A549 (cell line): ENCODE results near the gene ESYT2.

Source experiments
- FOSL2 ChIP-seq, 2 experiments: fragments of 450-650 bp in 1 of 2; fragments of >200 bp in 1 of 2; sonication (Bioruptor Twin) in 1 of 2; formaldehyde crosslinking; IDR thresholded peaks; 2 replicates each; pipeline versions ENCODE4 v1.5.0 to v1.6.1; 2016 to 2020; ENCODE audit warnings: mild to moderate bottlenecking in 1 of 2, moderate library complexity in 1 of 2
- JUNB ChIP-seq: fragments of >200 bp; sonication (Bioruptor Twin); formaldehyde crosslinking; IDR thresholded peaks from 2 replicates; pipeline ENCODE4 v1.6.1; 2016
- RAD21 ChIP-seq, 2 experiments: fragments of >200 bp in 1 of 2; sonication (Bioruptor Twin) in 1 of 2; formaldehyde crosslinking in 1 of 2; IDR thresholded peaks in 1 of 2; conservative IDR thresholded peaks in 1 of 2; 2 replicates in 1 of 2; 3 replicates in 1 of 2; pipeline ENCODE4 v1.6.1; 2012 to 2018; ENCODE audit warnings: inconsistent platforms in 1 of 2
- TF ChIP-seq, protein P1 (sequence below): fragments of >200 bp; sonication (Bioruptor Twin); formaldehyde crosslinking; IDR thresholded peaks from 3 replicates; pipeline ENCODE4 v1.5.1; 2016

DNA sequence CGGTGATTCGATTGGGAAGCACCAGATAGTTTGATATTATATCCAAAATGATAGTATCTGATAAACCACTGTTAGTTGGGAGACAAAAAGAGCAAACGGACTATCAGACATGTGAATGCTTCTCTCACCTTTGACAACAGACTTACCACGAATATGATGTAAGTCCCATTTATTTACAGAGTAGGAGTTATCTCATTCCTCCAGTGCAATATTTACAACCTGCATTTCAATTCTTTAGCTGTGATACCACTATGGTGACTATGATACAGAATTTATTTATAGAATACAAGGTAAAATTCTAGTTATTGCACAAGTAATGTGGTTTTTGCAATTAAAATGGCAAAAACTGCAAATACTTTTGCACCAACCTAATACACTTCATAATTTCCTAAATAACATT, 61.6 kb downstream of the ESYT2 start:
- TF ChIP-seq, protein P1, sequence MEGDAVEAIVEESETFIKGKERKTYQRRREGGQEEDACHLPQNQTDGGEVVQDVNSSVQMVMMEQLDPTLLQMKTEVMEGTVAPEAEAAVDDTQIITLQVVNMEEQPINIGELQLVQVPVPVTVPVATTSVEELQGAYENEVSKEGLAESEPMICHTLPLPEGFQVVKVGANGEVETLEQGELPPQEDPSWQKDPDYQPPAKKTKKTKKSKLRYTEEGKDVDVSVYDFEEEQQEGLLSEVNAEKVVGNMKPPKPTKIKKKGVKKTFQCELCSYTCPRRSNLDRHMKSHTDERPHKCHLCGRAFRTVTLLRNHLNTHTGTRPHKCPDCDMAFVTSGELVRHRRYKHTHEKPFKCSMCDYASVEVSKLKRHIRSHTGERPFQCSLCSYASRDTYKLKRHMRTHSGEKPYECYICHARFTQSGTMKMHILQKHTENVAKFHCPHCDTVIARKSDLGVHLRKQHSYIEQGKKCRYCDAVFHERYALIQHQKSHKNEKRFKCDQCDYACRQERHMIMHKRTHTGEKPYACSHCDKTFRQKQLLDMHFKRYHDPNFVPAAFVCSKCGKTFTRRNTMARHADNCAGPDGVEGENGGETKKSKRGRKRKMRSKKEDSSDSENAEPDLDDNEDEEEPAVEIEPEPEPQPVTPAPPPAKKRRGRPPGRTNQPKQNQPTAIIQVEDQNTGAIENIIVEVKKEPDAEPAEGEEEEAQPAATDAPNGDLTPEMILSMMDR: no peak
- TF ChIP-seq RAD21 (conservative IDR thresholded peaks at IDR 0.05 in 1 of 2, IDR thresholded peaks at IDR 0.05 in 1 of 2) (no peak), JUNB (no peak), FOSL2 (IDR thresholded peaks at IDR 0.05) (no peak), FOSL2 (CRISPR knock-in tag; IDR thresholded peaks at IDR 0.05) (no peak)
